Measurements from ENCODE around the gene PFKP. TPM values are rescaled to one million over a fixed set of nuclear protein-coding genes. Genes with fewer than 3 reads are reported as not detected.

The PFKP gene
- total RNA-seq, 2 experiments from 2014 or later, result 32.2 to 38.9 TPM

- Mint-ChIP-seq H3K4me3 (peak overlapping the region; percentile 88), H3K36me3 (ENCODE audit: low read depth) (peaks cover 8% of the 10 kb centered on the region), H3K27me3 (no peaks in the 10 kb centered on the region), H3K9me3 (no peaks in the 10 kb centered on the region), H3K4me1 (ENCODE audit: low read depth) (peaks cover 23% of the 10 kb centered on the region), H3K27ac (peak overlapping the region; percentile 53)
- H3K9me3 ChIP-seq (ENCODE audit: control insufficient read depth in 1 of 2, insufficient read depth in 1 of 2, low read length in 2 of 2), result no peaks in the 10 kb centered on the region
- no peak overlapping the region for H3K27ac ChIP-seq (ENCODE audit: low read depth in 1 of 2, low read length in 2 of 2)
- no peak for DNase-seq
- H3K4me3 ChIP-seq (ENCODE audit: low read length), result no peak overlapping the region
- H3K36me3 ChIP-seq (ENCODE audit: insufficient read depth, low read length), result no peaks in the 10 kb centered on the region
- TF ChIP-seq CTCF (IDR thresholded peaks at IDR 0.05), result no peak
- H3K4me1 ChIP-seq (ENCODE audit: insufficient read depth, low read length), result peaks cover 46% of the 10 kb centered on the region
- ChIA-PET POLR2A (no interaction called here), CTCF (no interaction called here)
- ATAC-seq (ENCODE audit: poor library complexity), result no peak
- H3K27me3 ChIP-seq (ENCODE audit: control insufficient read depth in 1 of 2, insufficient read depth in 2 of 2, low read length in 2 of 2), result no peaks in the 10 kb centered on the region
- intact Hi-C loops (cut with DNase I, micrococcal nuclease), result no loop called here
Observed at GRCh38 chr10:3069876-3070275, 2.5 kb downstream of the PFKP start.

GRCh38 chr10:3071405-3072198 lies 4.3 kb downstream of the PFKP start:
- TF ChIP-seq CTCF (IDR thresholded peaks at IDR 0.05), result no peak
- no peaks in the 10 kb centered on the region for H3K36me3 ChIP-seq (ENCODE audit: insufficient read depth, low read length)
- no peak overlapping the region for H3K4me3 ChIP-seq (ENCODE audit: low read length)
- H3K4me1 ChIP-seq (ENCODE audit: insufficient read depth, low read length), result peaks cover 41% of the 10 kb centered on the region
- peak overlapping the region; percentile 43 for H3K4me3 Mint-ChIP-seq
- no peaks in the 10 kb centered on the region for H3K27me3 ChIP-seq (ENCODE audit: control insufficient read depth in 1 of 2, insufficient read depth in 2 of 2, low read length in 2 of 2)
- DNase-seq, result peak in 4 of 14 experiments; percentile 17 to 51 (median 40)
- no peak for ATAC-seq (ENCODE audit: poor library complexity)
- H3K9me3 Mint-ChIP-seq, result no peaks in the 10 kb centered on the region
- ChIA-PET POLR2A (no interaction called here), CTCF (no interaction called here)
- peaks cover 8% of the 10 kb centered on the region for H3K36me3 Mint-ChIP-seq (ENCODE audit: low read depth)
- H3K27ac ChIP-seq (ENCODE audit: low read depth in 1 of 2, low read length in 2 of 2), result no peak overlapping the region
- H3K4me1 Mint-ChIP-seq (ENCODE audit: low read depth), result peaks cover 23% of the 10 kb centered on the region
- H3K9me3 ChIP-seq (ENCODE audit: control insufficient read depth in 1 of 2, insufficient read depth in 1 of 2, low read length in 2 of 2), result no peaks in the 10 kb centered on the region
- intact Hi-C loops (cut with DNase I, micrococcal nuclease), result no loop called here
- no peaks in the 10 kb centered on the region for H3K27me3 Mint-ChIP-seq
- H3K27ac Mint-ChIP-seq, result no peak overlapping the region

- Histone ChIP-seq H3K4me1 (ENCODE audit: insufficient read depth, low read length) (peaks cover 36% of the 10 kb centered on the region), H3K36me3 (ENCODE audit: insufficient read depth, low read length) (no peaks in the 10 kb centered on the region), H3K4me3 (ENCODE audit: low read length) (no peak overlapping the region), H3K27me3 (ENCODE audit: control insufficient read depth in 1 of 2, insufficient read depth in 2 of 2, low read length in 2 of 2) (no peaks in the 10 kb centered on the region), H3K27ac (ENCODE audit: low read depth in 1 of 2, low read length in 2 of 2) (no peak overlapping the region), H3K9me3 (ENCODE audit: control insufficient read depth in 1 of 2, insufficient read depth in 1 of 2, low read length in 2 of 2) (no peaks in the 10 kb centered on the region)
- DNase-seq (no peak), ATAC-seq (ENCODE audit: poor library complexity) (no peak)
- no peak for TF ChIP-seq CTCF (IDR thresholded peaks at IDR 0.05)
- no peaks in the 10 kb centered on the region for H3K27me3 Mint-ChIP-seq
- CTCF ChIA-PET, result no interaction called here
- no peaks in the 10 kb centered on the region for H3K9me3 Mint-ChIP-seq
- H3K27ac Mint-ChIP-seq, result no peak overlapping the region
- POLR2A ChIA-PET, result no interaction called here
- no peak overlapping the region for H3K4me3 Mint-ChIP-seq
- intact Hi-C loops (cut with DNase I, micrococcal nuclease), result no loop called here
- H3K4me1 Mint-ChIP-seq (ENCODE audit: low read depth), result peaks cover 23% of the 10 kb centered on the region
- H3K36me3 Mint-ChIP-seq (ENCODE audit: low read depth), result peaks cover 8% of the 10 kb centered on the region
Observed at GRCh38 chr10:3072641-3073360, 5.5 kb downstream of the PFKP start.

All from CD4-positive, alpha-beta T cell (primary cell).